GM23248 (cell line): ENCODE measurements around the gene THADA. TPM values are rescaled to one million over a fixed set of nuclear protein-coding genes. Genes with fewer than 3 reads are reported as not detected.

Experiments used
- DNase-seq: peaks from one replicate; pipeline ENCODE4 v3.0.0-alpha.2; 2015
- H2AFZ ChIP-seq: fragments of 200-600 bp; sonication (generic); 2 replicates; pipeline ENCODE4 v1.6.1; 2016; ENCODE audit warnings: antibody characterized with exemption
- H3F3A ChIP-seq: fragments of 200-600 bp; sonication (generic); 2 replicates; pipeline ENCODE4 v1.6.1; 2016; ENCODE audit warnings: mild to moderate bottlenecking, antibody characterized with exemption, mixed run types; ENCODE audit not compliant: insufficient read depth
- H3K27ac ChIP-seq: fragments of 200-600 bp; sonication (generic); 2 replicates; pipeline ENCODE4 v1.5.1; 2016; ENCODE audit warnings: mild to moderate bottlenecking
- H3K27me3 ChIP-seq: fragments of 200-600 bp; sonication (generic); replicated peaks from 2 replicates; pipeline ENCODE4 v1.6.1; 2016; ENCODE audit warnings: mild to moderate bottlenecking; ENCODE audit not compliant: insufficient read depth
- H3K36me3 ChIP-seq: fragments of 200-600 bp; sonication (generic); 2 replicates; pipeline ENCODE4 v1.6.1; 2016; ENCODE audit warnings: low read depth, mild to moderate bottlenecking
- H3K4me1 ChIP-seq: fragments of 200-600 bp; sonication (generic); 2 replicates; pipeline ENCODE4 v1.6.1; 2016; ENCODE audit warnings: mild to moderate bottlenecking; ENCODE audit not compliant: insufficient read depth
- H3K4me2 ChIP-seq: fragments of 200-600 bp; sonication (generic); one replicate; pipeline ENCODE4 v1.6.1; 2016; ENCODE audit warnings: mild to moderate bottlenecking; ENCODE audit not compliant: unreplicated experiment
- H3K4me3 ChIP-seq: fragments of 200-600 bp; sonication (generic); 2 replicates; pipeline ENCODE4 v1.5.1; 2016; ENCODE audit warnings: mild to moderate bottlenecking
- H3K79me2 ChIP-seq: fragments of 200-600 bp; sonication (generic); 2 replicates; pipeline ENCODE4 v1.6.1; 2016; ENCODE audit warnings: mild to moderate bottlenecking; ENCODE audit not compliant: insufficient read depth
- H3K9ac ChIP-seq: fragments of 200-600 bp; sonication (generic); 2 replicates; pipeline ENCODE4 v1.6.1; 2016; ENCODE audit warnings: mild to moderate bottlenecking
- H3K9me2 ChIP-seq: fragments of 200-600 bp; sonication (generic); 2 replicates; pipeline ENCODE4 v1.6.1; 2016; ENCODE audit warnings: mixed run types, mild to moderate bottlenecking, moderate library complexity; ENCODE audit not compliant: insufficient read depth
- H3K9me3 ChIP-seq: fragments of 200-600 bp; sonication (generic); one replicate; pipeline ENCODE4 v1.6.1; 2017; ENCODE audit warnings: low read depth
- H4K20me1 ChIP-seq: fragments of 200-600 bp; sonication (generic); 2 replicates; pipeline ENCODE4 v1.6.0; 2016; ENCODE audit not compliant: insufficient read depth
- EZH2 ChIP-seq: fragments of 200-600 bp; sonication (generic); IDR thresholded peaks from 2 replicates; pipeline ENCODE4 v1.6.1; 2018; ENCODE audit warnings: antibody characterized with exemption, mild to moderate bottlenecking; ENCODE audit not compliant: insufficient read depth, poor library complexity, severe bottlenecking
- EZH2phosphoT487 ChIP-seq: fragments of 200-600 bp; sonication (generic); IDR thresholded peaks from 2 replicates; pipeline ENCODE4 v1.6.1; 2018; ENCODE audit warnings: antibody characterized with exemption, moderate library complexity, mild to moderate bottlenecking, low read depth; ENCODE audit not compliant: insufficient read depth
- WGBS, 2 experiments: methylation state at CpG; one replicate each; pipeline ENCODE4 v1.1.6; 2015 to 2017; ENCODE audit warnings: low lambda C conversion rate in 2 of 2, low coverage in 1 of 2; ENCODE audit errors: missing lambda C conversion rate in 2 of 2; 5-methylcytosine and 5-hydroxymethylcytosine counted together
- in situ Hi-C: fragments of 300-500 bp; cut with MboI; formaldehyde crosslinking; loops from 2 replicates; pipeline ENCODE4 v1.15.0; 2020
- polyA plus RNA-seq: library from polyadenylated mRNA; unstranded; fragments of >200 nt; fragmentation: Nextera tagmentation; extraction: Ambion mirVana; gene quantifications from 2 replicates; pipeline ENCODE4 v1.2.1, GENCODE V29; 2016
- total RNA-seq: library from RNA; depleted of rRNA; stranded (reverse); fragments of >200 nt; shearing (Covaris generic); gene quantifications from 2 replicates; pipeline ENCODE4 v1.2.3, GENCODE V29; 2014; rRNA removed

The THADA gene, protein sequence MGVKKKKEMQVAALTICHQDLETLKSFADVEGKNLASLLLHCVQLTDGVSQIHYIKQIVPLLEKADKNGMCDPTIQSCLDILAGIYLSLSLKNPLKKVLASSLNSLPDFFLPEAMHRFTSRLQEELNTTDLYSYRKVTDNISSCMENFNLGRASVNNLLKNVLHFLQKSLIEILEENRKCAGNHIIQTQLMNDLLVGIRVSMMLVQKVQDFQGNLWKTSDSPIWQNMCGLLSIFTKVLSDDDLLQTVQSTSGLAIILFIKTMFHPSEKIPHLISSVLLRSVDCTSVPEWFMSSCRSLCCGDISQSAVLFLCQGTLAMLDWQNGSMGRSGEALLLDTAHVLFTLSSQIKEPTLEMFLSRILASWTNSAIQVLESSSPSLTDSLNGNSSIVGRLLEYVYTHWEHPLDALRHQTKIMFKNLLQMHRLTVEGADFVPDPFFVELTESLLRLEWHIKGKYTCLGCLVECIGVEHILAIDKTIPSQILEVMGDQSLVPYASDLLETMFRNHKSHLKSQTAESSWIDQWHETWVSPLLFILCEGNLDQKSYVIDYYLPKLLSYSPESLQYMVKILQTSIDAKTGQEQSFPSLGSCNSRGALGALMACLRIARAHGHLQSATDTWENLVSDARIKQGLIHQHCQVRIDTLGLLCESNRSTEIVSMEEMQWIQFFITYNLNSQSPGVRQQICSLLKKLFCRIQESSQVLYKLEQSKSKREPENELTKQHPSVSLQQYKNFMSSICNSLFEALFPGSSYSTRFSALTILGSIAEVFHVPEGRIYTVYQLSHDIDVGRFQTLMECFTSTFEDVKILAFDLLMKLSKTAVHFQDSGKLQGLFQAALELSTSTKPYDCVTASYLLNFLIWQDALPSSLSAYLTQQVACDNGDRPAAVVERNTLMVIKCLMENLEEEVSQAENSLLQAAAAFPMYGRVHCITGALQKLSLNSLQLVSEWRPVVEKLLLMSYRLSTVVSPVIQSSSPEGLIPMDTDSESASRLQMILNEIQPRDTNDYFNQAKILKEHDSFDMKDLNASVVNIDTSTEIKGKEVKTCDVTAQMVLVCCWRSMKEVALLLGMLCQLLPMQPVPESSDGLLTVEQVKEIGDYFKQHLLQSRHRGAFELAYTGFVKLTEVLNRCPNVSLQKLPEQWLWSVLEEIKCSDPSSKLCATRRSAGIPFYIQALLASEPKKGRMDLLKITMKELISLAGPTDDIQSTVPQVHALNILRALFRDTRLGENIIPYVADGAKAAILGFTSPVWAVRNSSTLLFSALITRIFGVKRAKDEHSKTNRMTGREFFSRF (N-terminal part only)
- total RNA-seq (15.2 and 15.8 TPM in 2 replicates), polyA plus RNA-seq (11.0 and 14.1 TPM in 2 replicates)

DNA sequence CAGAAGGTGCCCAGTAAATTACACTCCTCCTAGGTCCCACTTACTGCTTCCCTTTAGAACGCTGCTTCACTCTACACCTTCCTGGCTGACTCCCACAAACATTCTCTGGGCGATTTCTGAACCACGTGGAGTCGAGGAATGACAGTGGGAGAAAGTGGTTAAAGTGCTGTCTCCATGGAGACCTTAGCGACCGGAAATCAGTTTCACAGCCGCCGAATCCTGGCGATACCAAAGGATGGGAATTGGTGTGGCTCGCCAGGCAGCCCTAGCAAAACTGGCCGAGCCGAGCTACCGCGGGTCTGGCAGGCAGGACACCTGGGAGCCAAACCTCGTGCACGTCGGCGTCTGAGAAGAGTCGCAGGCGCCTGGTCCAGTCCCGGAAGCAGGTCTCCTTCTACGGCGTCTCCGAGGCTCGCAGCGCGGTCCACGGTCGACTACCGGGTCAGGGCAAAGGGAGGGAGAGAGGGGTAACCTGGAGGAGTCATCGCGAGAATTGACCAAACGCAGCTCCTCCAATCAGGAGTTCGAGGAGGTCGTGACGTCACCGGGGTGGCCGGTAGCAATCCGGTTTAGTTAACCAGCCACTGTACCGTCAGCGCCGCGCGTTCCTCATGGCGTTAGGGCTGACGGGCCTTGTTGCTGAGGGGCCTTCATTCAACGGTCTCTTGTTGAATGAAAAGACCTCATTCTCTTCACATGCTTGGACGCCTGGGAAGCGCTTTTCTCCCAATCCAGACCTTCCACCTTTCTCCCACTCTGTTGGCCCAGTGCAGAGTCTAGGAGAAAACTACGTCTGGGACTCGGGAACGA lies at the start of gene THADA:
THADA (minus strand) TSS at position 436 of the 810 bp plus-strand sequence. CDS start 3,646 bp downstream, outside the sequence.
- Histone ChIP-seq H2AFZ (peak within 1 kb of the TSS; percentile 95), H3K79me2 (peaks cover 21% of the 10 kb centered on the region), H3K4me3 (peak within 1 kb of the TSS; percentile 78), H3F3A (peaks cover 17% of the 10 kb centered on the region), H3K27ac (peak within 1 kb of the TSS; percentile 93), H3K4me1 (peaks cover 29% of the 10 kb centered on the region), H3K4me2 (peak within 1 kb of the TSS; percentile 91), H3K9ac (peak within 1 kb of the TSS; percentile 92), H3K9me2 (no peaks in the 10 kb centered on the region), H3K9me3 (no peaks in the 10 kb centered on the region), H3K36me3 (0 out of 2 replicates have a peak, but pooled peaks cover 4% of the 10 kb centered on the region), H3K27me3 (no peaks in the 10 kb centered on the region), H4K20me1 (no peaks in the 10 kb centered on the region)
- in situ Hi-C loops, result no loop called here
- WGBS, 2 experiments, result 0 to 1% methylated on average over 51 to 52 of the region's 52 CpGs
- peak; percentile 100 for DNase-seq
- TF ChIP-seq EZH2phosphoT487 (no peak), EZH2 (no peak)

DNA sequence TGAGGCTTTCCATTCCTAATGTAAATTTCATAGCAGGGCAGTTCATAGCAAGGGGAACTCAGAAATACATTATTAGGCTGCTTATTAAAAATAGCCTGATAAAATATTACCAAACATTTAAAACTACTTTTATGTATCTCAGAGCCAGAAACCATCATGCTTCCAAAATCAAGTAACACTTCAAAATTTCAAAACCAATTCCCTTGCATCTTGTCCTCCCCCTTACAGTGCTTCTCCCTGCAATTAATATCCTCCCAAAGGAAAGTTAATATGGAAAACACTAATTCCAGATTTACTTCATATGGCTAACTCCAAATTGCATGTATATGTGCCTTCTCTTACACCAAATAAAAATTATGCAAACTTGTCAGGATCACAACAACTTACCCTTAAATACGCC lies 47.8 kb upstream of the THADA start:
- no peak overlapping the region; the same call in 1 of the 2 replicates for H2AFZ ChIP-seq
- no peaks in the 10 kb centered on the region for H3K9me2 ChIP-seq
- H3K79me2 ChIP-seq, result no peaks in the 10 kb centered on the region
- H3K4me3 ChIP-seq, result no peak overlapping the region
- 100% methylated on average over 1 of the region's 1 CpG for WGBS, 2 experiments
- no peak overlapping the region for H3K4me2 ChIP-seq
- no peak for TF ChIP-seq EZH2phosphoT487
- no peak for TF ChIP-seq EZH2
- no peak for DNase-seq
- no peaks in the 10 kb centered on the region for H4K20me1 ChIP-seq
- H3K4me1 ChIP-seq, result 0 out of 2 replicates have a peak, but pooled peaks cover under 1% of the 10 kb centered on the region
- H3K27me3 ChIP-seq, result no peaks in the 10 kb centered on the region
- H3K9me3 ChIP-seq, result no peaks in the 10 kb centered on the region
- H3K9ac ChIP-seq, result no peak overlapping the region
- no peaks in the 10 kb centered on the region for H3F3A ChIP-seq
- no peaks in the 10 kb centered on the region for H3K36me3 ChIP-seq
- H3K27ac ChIP-seq, result no peak overlapping the region
- in situ Hi-C loops, result no loop called here

DNA sequence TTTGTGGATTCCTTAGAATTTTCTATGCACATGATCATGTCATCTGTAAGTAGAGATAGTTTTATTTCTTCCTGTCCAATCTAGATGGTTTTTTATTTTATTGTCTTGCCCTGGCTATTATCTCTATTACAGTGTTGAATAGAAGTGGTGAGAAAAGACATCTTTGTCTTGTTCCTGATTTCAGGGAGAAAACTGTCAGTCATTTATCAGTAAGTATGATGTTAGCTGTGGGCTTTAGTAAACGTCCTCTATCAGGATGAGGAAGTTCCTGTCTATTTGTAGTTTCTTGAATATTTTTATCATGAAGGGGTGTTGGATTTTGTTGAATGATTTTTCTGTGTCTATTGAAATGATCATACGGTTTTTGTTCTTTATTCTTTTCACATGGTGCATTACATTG lies 46.5 kb upstream of the THADA start:
- H2AFZ ChIP-seq, result no peak overlapping the region
- WGBS, 2 experiments, result 58 to 61% methylated on average over 2 of the region's 2 CpGs
- H3K4me2 ChIP-seq, result no peak overlapping the region
- no peaks in the 10 kb centered on the region for H3K36me3 ChIP-seq
- no peak overlapping the region for H3K27ac ChIP-seq
- no peaks in the 10 kb centered on the region for H4K20me1 ChIP-seq
- no peak for DNase-seq
- no peak overlapping the region for H3K9ac ChIP-seq
- H3K4me3 ChIP-seq, result no peak overlapping the region
- in situ Hi-C loops, result no loop called here
- H3K27me3 ChIP-seq, result no peaks in the 10 kb centered on the region
- H3K79me2 ChIP-seq, result no peaks in the 10 kb centered on the region
- no peak for TF ChIP-seq EZH2
- TF ChIP-seq EZH2phosphoT487, result no peak
- no peaks in the 10 kb centered on the region for H3K9me2 ChIP-seq
- no peaks in the 10 kb centered on the region for H3K4me1 ChIP-seq
- no peaks in the 10 kb centered on the region for H3K9me3 ChIP-seq
- H3F3A ChIP-seq, result no peaks in the 10 kb centered on the region
